Mesodermal cell (in vitro differentiated cells): ENCODE measurements around the gene SCUBE1.

ENCODE experiments used
- H3K27ac ChIP-seq: 2 replicates; pipeline ENCODE4 v1.7.0; 2013; ENCODE audit warnings: mild to moderate bottlenecking, low read depth, low read length, moderate library complexity; ENCODE audit not compliant: severe bottlenecking
- H3K36me3 ChIP-seq: 2 replicates; pipeline ENCODE4 v1.7.1; 2013; ENCODE audit warnings: mild to moderate bottlenecking, low read length, moderate library complexity; ENCODE audit not compliant: control insufficient read depth, insufficient read depth
- H3K4me1 ChIP-seq: one replicate; pipeline ENCODE4 v1.7.1; 2013; ENCODE audit warnings: mild to moderate bottlenecking, low read length; ENCODE audit not compliant: insufficient read depth, control insufficient read depth, poor library complexity, severe bottlenecking
- H3K4me3 ChIP-seq: 2 replicates; pipeline ENCODE4 v1.7.0; 2013; ENCODE audit warnings: low read length, control low read depth, mild to moderate bottlenecking; ENCODE audit not compliant: insufficient read depth, poor library complexity, severe bottlenecking; ENCODE audit errors: extremely low read depth
- H3K9me3 ChIP-seq: 2 replicates; pipeline ENCODE4 v1.7.1; 2013; ENCODE audit warnings: mild to moderate bottlenecking, low read length, moderate library complexity; ENCODE audit not compliant: control insufficient read depth
- WGBS, 2 experiments: methylation state at CpG; one replicate each; pipeline ENCODE4 v1.1.5; 2013; ENCODE audit warnings: missing lambda C conversion rate in 2 of 2; ENCODE audit not compliant: insufficient coverage in 2 of 2; 5-methylcytosine and 5-hydroxymethylcytosine counted together

SCUBE1 gene

GRCh38 chr22:43228863-43229262 lies 114.3 kb downstream of the SCUBE1 start:
- no peaks in the 10 kb centered on the region for H3K36me3 ChIP-seq
- no peaks in the 10 kb centered on the region for H3K9me3 ChIP-seq
- no peak overlapping the region for H3K27ac ChIP-seq
- 89 to 91% methylated on average over 19 of the region's 19 CpGs for WGBS, 2 experiments
- no peak overlapping the region for H3K4me3 ChIP-seq
- H3K4me1 ChIP-seq = peaks cover 13% of the 10 kb centered on the region

DNA sequence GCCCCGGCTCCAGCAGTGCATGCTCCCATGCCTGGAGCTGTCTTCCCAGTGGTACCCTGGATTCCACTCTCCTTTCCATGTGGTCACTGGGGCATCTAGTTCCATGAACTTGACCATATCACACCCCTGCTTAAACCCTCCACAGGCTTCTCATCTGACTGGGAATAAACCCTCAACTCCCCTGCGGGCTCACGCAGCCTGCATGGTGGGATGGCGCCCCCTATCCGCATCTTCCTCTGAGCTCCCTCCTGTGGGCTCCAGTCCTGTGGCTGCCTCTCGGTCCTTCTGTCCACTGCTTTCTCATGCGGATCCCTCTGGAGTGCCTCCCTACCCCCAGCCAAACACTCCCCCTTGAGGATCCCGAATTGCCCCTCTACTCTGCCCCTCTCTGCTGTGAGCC lies 114.8 kb downstream of the SCUBE1 start:
- no peak overlapping the region for H3K27ac ChIP-seq

GRCh38 chr22:43227239-43227630 lies 115.9 kb downstream of the SCUBE1 start:
- 80 to 81% methylated on average over 17 of the region's 17 CpGs for WGBS, 2 experiments
- Histone ChIP-seq H3K4me1 (peaks cover 13% of the 10 kb centered on the region), H3K9me3 (no peaks in the 10 kb centered on the region), H3K27ac (no peak overlapping the region), H3K36me3 (no peaks in the 10 kb centered on the region), H3K4me3 (no peak overlapping the region)

More for the DNA sequence above, 114.8 kb downstream of the SCUBE1 start:
- peaks cover 13% of the 10 kb centered on the region for H3K4me1 ChIP-seq
- no peaks in the 10 kb centered on the region for H3K9me3 ChIP-seq
- no peak overlapping the region for H3K4me3 ChIP-seq
- no peaks in the 10 kb centered on the region for H3K36me3 ChIP-seq
- 40 to 46% methylated on average over 6 to 8 of the region's 8 CpGs for WGBS, 2 experiments

GRCh38 chr22:43226377-43227238 lies 116.6 kb downstream of the SCUBE1 start:
- Histone ChIP-seq H3K4me3 (no peak overlapping the region), H3K4me1 (peaks cover 13% of the 10 kb centered on the region), H3K9me3 (no peaks in the 10 kb centered on the region), H3K36me3 (no peaks in the 10 kb centered on the region), H3K27ac (no peak overlapping the region)
- 35% methylated on average over 10 of the region's 19 CpGs for WGBS, 2 experiments

DNA sequence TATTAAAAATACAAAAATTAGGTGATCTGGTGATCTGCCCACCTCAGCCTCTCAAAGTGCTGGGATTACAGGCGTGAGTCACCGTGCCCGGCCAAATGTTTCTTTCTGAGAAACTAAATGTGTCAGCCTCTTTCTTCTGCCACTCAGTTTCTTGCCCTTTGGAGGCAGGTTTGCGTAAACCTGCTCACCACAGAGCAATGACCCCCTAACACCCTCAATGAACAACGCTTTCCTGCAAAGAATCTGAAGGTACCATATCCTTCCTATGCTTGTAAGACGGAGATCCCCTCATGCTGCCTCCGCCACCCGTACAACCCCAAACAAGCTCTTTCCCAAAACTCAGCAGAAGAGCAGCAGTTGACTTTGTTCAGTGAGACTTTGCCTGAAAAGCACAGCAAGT lies 117.6 kb downstream of the SCUBE1 start:
- Histone ChIP-seq H3K4me1 (peaks cover 13% of the 10 kb centered on the region), H3K27ac (no peak overlapping the region), H3K4me3 (no peak overlapping the region), H3K9me3 (no peaks in the 10 kb centered on the region), H3K36me3 (no peaks in the 10 kb centered on the region)
- 93 to 94% methylated on average over 8 of the region's 8 CpGs for WGBS, 2 experiments

GRCh38 chr22:43222987-43223386 lies 120.2 kb downstream of the SCUBE1 start:
- 94 to 95% methylated on average over 8 to 13 of the region's 13 CpGs for whole genome bisulfite sequencing, 2 experiments

DNA sequence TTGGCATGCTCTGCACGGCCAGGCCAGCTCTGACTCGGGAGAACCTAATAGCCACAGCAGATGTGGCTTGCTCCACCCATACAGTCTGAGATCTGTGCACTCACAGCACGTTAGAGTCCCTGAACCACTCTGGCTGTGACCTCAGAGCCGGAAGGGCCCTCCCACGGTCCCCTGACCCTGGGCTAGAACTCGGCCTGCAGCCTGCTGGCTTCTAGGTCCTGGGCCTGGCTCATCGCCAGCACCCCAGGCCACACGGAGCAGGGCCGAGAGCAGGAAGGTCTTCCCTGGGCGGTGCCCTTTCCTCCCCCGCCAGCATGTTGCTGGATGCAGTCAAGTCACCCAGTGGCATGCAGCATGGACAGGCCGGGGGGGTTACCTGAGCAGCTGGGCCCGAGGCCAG lies 120.9 kb downstream of the SCUBE1 start:
- H3K36me3 ChIP-seq = no peaks in the 10 kb centered on the region
- WGBS, 2 experiments = 93 to 94% methylated on average over 13 of the region's 13 CpGs
- no peak overlapping the region for H3K4me3 ChIP-seq
- H3K4me1 ChIP-seq = peaks cover 8% of the 10 kb centered on the region
- H3K27ac ChIP-seq = no peak overlapping the region
- H3K9me3 ChIP-seq = no peaks in the 10 kb centered on the region

More at GRCh38 chr22:43222987-43223386, 120.2 kb downstream of the SCUBE1 start:
- no peak overlapping the region for H3K27ac ChIP-seq
- H3K36me3 ChIP-seq = no peaks in the 10 kb centered on the region
- H3K4me3 ChIP-seq = no peak overlapping the region
- no peaks in the 10 kb centered on the region for H3K9me3 ChIP-seq
- peaks cover 8% of the 10 kb centered on the region for H3K4me1 ChIP-seq

DNA sequence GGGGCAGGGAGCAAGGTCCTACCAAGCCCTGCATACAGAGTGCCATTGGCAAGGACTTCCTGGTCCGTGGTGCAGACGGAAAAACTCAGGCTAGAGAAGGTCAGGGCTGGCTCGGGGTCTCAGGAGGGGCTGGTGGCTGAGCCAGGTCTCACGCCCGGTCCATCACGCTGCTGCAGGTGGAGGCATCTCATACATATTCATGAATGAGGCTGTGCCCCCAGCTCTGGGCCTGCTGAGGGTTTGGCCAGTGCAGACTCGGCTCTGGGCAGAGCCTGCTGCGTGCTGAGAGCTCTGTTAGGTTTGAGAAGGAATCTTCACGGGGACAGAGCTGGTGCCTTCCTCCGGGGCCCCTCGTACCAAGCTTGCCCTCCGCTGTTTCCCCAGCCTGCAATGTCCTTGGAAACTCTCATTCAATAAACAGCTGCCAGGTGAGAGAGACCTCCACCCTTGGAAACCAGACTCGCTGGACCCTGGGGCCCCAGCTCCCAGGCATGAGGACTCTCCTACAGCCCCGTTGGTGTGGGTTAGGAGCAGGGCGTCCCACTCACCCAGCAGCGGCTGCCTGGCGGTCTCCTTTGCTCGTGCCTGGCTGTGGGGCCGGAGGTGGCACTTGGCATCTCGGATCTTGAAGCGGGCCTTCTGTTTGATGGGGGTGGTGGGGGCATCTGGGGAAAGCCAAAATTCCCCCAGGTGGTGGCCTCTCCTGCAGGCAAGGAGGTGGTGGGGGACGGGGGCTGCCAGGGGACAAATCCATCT lies 122.4 kb downstream of the SCUBE1 start:
- H3K36me3 ChIP-seq = no peaks in the 10 kb centered on the region
- H3K4me1 ChIP-seq = no peaks in the 10 kb centered on the region
- no peak overlapping the region for H3K27ac ChIP-seq
- WGBS, 2 experiments = 84 to 86% methylated on average over 18 to 21 of the region's 22 CpGs
- H3K9me3 ChIP-seq = no peaks in the 10 kb centered on the region
- no peak overlapping the region for H3K4me3 ChIP-seq

DNA sequence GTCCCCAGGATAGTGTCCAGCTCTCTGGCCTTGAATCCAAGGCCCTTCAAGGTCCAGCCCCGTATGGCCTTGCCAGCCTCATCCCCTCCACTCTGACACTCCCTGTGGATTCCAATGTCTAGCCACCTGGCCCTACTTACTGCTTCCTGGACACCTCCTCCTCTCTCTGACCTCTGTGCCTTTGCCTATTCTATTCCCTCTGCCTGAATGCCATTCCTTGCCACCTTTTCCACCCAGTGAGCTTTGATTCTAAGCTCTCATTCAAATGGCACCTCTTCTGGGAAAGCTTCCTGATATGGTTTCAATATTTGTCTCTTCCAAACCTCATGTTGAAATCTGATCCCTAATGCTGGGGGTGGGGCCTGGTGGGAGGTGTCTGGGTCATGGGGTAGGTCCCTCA lies 124.4 kb downstream of the SCUBE1 start:
- H3K9me3 ChIP-seq = no peaks in the 10 kb centered on the region
- H3K4me3 ChIP-seq = no peak overlapping the region
- H3K36me3 ChIP-seq = no peaks in the 10 kb centered on the region
- no peak overlapping the region for H3K27ac ChIP-seq
- no peaks in the 10 kb centered on the region for H3K4me1 ChIP-seq
- WGBS, 2 experiments = 73 to 100% methylated on average over 1 of the region's 1 CpG

DNA sequence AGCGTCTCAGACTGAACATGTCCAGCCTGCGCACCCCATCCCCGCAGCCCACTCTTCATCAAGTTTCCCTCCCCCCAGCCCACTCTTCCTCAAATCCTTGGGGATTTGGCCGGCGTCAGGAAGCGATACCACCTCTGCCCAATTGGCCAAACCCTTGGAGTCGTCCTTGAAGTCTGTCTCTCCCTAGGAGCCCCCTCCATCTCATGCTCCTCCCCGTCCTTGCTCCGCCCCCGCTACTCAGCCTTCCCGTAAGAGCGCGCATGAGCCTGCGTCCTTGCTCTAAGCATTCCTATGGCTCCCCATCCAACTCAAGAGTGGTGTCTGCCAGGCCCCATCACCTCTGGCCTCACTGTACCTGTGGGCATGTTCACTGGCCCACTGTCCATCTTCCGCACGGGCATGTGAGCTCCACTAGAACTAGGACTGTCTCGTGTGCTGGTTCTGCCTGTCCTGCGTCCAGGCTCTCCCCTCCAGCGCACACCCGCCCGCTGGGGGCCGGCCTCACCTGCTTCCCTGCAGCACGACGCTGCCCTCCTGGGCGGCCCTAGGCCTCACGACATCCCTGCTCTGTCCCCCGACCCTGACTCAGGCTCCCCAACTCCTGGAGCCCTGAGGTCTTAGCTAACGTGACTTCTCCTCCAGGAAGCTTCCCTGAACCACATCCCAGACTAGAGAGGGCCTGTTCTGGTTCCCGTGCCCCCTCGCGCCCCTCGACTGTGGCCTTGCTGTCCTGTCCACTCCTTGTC lies 125.7 kb downstream of the SCUBE1 start:
- Histone ChIP-seq H3K27ac (no peak overlapping the region), H3K36me3 (no peaks in the 10 kb centered on the region), H3K4me3 (no peak overlapping the region), H3K9me3 (no peaks in the 10 kb centered on the region), H3K4me1 (no peaks in the 10 kb centered on the region)
- 75 to 88% methylated on average over 30 to 32 of the region's 32 CpGs for WGBS, 2 experiments
